NCI-H345 treated with DMSO at 0.1 percent for 48 hours (cell line): ENCODE data around the gene EXOC3L1.
A peak's percentile ranks its signal among the peaks of the same experiment; 100 is the strongest.

ENCODE experiments used
- DNase-seq: peaks from one replicate; lab custom pipeline; 2025; ENCODE audit not compliant: unreplicated experiment; lab: John Stamatoyannopoulos, UW

EXOC3L1 gene

DNA sequence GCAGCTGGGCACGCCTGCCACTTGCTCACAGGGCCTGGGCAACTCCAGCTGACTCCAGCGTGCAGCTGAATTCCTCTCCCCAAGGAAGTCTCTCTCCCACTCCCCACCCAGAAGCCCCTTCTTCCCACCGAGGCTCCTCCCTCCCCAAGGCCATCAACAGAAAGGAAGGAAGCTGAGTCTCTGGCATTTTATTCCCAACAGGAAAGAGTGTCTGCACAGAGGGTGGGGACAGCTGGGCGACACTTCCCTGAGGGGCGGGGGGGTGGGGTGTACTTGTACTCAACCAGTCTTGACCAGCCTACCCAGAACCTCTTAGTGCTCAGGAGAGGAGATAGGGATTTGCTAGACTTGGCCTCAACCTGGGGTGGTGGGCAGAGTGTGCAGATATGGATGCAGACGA, at the start of gene EXOC3L1:
TSS of gene EXOC3L1 (minus strand) at position 96 of the 400 bp plus-strand sequence. CDS start 460 bp downstream, outside the sequence.
- no peak for DNase-seq

GRCh38 chr16:67238806-67239470, 49.0 kb upstream of the EXOC3L1 start:
- no peak for DNase-seq

GRCh38 chr16:67238278-67238575, 48.3 kb upstream of the EXOC3L1 start:
- no peak for DNase-seq

GRCh38 chr16:67237396-67238277, 47.7 kb upstream of the EXOC3L1 start:
- no peak for DNase-seq

DNA sequence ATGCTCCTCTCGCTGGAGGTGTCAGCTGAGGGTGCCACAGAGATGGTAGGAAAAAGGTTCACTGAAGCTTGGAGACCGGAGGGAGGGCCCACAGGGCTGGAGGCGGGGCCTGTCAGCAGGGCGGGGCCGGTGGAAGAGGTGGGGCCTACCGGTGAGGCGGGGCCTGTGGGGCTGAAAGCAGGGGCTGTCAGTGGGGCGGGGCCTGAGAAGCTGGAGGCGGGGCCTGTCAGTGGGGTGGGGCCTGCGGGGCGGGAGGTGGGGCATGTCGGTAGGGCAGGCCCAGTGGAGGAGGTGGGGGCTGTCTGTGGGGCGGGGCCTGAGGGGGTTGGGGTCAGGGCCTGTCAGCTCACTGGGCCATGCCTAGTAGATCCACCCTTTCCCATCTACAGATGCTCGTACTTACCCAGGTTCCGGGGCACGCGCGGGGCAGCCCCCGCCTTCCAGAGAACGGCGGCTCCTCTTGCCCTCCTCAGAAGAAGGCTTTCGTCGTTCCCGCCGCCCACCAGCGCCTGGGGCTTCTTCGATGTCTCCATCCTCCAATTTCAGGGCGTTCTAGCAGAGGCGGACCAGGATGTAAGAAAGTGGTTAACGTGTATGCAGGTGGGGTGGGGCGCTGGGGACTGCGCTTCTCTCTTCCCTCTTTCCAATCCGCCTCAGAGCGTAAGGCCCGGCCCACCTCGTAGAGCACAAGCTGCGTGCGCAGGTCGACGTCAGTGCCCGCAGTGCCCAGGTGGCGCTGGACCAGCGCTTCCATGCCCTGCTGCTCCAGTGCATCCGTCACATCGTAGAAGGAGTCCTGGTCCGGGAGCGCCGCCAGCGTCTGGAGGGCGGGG, 46.8 kb upstream of the EXOC3L1 start:
- DNase-seq: no peak

DNA sequence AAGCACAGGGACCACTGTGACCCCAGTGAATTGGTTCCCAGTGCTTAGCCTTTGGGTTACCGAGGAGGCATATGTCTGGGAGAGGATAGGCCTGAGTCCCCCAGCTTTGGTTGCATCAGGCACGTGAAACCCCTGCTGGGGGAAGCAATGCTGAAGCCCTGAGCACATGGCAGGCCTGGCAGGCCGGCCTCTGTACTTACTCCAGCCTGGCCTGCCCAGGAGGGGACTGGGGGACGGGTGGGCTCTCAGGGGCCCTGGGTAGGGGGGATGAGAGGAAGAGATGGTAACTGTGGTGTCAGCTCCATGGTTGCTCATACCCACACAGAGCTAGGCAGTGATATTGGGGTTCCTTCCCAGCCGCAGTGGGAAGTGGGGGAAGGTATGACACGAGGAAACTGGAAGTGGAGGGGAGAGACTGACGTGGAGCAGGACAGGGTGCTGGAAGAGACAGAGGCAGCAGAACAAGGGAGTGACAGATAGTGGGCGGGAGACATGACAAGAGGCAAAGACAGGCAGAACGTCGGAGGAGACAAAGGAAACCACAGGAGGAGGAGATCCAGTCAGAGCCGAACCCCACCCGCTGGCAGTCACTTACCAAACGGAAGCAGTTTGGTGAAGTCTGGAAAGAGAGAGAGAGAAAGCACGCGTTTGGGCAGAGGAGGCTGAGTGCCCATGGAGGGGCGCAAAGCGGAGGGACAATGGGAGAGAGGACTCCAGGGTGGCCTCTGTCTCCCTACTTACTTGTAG, 46.1 kb upstream of the EXOC3L1 start:
- DNase-seq: no peak

GRCh38 chr16:67234180-67234597, 44.3 kb upstream of the EXOC3L1 start:
- no peak for DNase-seq

DNA sequence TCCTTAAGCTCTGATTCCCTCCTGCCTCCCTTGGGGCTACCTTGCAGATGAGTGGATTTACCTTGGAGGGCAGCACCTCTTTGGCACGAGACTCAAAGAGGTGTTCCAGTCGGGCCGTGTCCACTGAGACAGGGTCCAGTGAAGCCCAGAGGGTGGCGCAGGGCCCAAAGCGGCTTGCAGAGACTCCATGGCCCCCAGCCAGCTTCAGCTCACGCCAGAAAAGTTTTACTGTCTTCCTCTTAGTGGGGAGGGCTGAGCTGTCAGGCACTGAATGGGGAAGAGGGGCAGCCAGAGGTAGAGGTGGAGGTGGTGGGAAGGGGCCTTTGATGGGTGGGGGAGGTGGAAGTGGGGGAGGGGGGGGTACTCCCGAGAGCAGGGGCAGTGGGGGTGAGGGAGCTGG, 43.7 kb upstream of the EXOC3L1 start:
- no peak for DNase-seq

- DNase-seq: no peak
These were observed 41.1 kb upstream of the EXOC3L1 start for GRCh38 chr16:67230809-67231660.

GRCh38 chr16:67229906-67230808, 40.2 kb upstream of the EXOC3L1 start:
- no peak for DNase-seq

- no peak for DNase-seq
These were observed 39.0 kb upstream of the EXOC3L1 start for GRCh38 chr16:67228905-67229304.

DNA sequence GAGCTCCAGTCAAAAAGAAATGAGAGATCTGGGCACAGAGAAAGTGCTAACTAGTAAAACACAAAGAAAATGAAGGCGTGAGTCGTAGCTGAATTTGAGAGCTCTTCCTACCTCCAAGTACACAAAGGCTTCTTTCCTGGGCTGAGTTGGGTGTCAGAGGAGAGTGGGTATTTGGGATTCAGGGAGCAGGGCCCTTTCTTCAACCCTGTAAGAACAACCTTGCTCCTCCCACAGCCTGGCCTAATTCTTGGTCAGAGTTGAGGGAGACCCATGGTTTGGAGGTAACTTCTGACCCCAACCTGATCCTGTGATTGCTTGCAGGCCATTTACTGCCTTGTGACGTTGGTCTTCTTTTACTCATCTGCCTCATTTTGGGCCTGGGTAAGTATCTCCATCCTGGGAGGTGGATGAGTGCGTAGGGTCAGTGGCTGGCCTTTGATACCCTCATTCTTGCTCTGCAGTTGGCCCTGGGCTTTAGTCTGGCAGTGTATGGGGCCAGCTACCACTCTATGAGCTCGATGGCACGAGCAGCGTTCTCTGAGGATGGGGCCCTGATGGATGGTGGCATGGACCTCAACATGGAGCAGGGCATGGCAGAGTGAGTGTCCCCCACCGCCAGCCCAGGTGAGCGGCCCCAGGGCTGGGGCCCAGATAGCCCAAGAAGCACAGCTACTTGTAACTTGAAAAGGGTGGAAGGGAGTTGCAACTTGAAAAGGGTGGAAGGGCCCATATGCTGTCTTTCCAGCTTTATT, 38.3 kb upstream of the EXOC3L1 start:
- DNase-seq: no peak

- DNase-seq: no peak
These were observed 37.6 kb upstream of the EXOC3L1 start for GRCh38 chr16:67227567-67227921.

GRCh38 chr16:67226804-67227566, 37.0 kb upstream of the EXOC3L1 start, which contains the start of gene TMEM208:
TSS of gene TMEM208 (plus strand) at chr16:67227130. CDS start at chr16:67227219, 89 bp downstream.
- DNase-seq: peak; percentile 79

GRCh38 chr16:67226295-67226803, 36.4 kb upstream of the EXOC3L1 start:
- no peak for DNase-seq

- DNase-seq: no peak
These were observed 34.1 kb upstream of the EXOC3L1 start for GRCh38 chr16:67223992-67224391.
